SK-N-SH (cell line): Measurements from ENCODE around the gene CAST. TPM values are rescaled to one million over a fixed set of nuclear protein-coding genes. Genes with fewer than 3 reads are reported as not detected.

Experiments used
- CTCF ChIA-PET: fragments of 300-600, 350-600 bp; formaldehyde crosslinking; extraction: SDS; loops from one replicate; lab custom pipeline; 2021; lab: Yijun Ruan, JAX
- POLR2A ChIA-PET: fragments of 350-600 bp; sonication (Branson Sonifier 250); formaldehyde crosslinking; extraction: SDS; loops from one replicate; lab custom pipeline; 2020; ENCODE audit warnings: antibody characterized with exemption, inconsistent platforms; lab: Yijun Ruan, JAX
- DNase-seq: peaks from one replicate; pipeline ENCODE4 v3.0.0; 2012
- H2AFZ ChIP-seq: fragments of 200-600 bp; sonication (generic); 2 replicates; pipeline ENCODE4 v1.8.1; 2016; ENCODE audit warnings: antibody characterized with exemption, mild to moderate bottlenecking, low read depth
- H3F3A ChIP-seq: fragments of 200-600 bp; sonication (generic); replicated peaks from 2 replicates; pipeline ENCODE3; 2016; ENCODE audit warnings: antibody characterized with exemption, mild to moderate bottlenecking; ENCODE audit not compliant: insufficient read depth
- H3K27ac ChIP-seq, 2 experiments: fragments of 200-500 bp in 1 of 2; fragments of 200-600 bp in 1 of 2; sonication (Bioruptor generic) in 1 of 2; sonication (generic), shearing (Covaris generic) in 1 of 2; 2 replicates each; pipeline versions ENCODE4 v1.5.1 to v1.6.1; 2014 to 2016; ENCODE audit warnings: low read depth in 2 of 2, inconsistent platforms in 1 of 2, low read length in 1 of 2, mild to moderate bottlenecking in 1 of 2, mixed read lengths in 1 of 2
- H3K27me3 ChIP-seq: fragments of 200-600 bp; sonication (generic), shearing (Covaris generic); 2 replicates; pipeline ENCODE4 v1.6.1; 2016; ENCODE audit warnings: mixed run types; ENCODE audit not compliant: insufficient read depth
- H3K36me3 ChIP-seq, 2 experiments: fragments of 200-500 bp in 1 of 2; fragments of 200-600 bp in 1 of 2; sonication (Bioruptor generic) in 1 of 2; sonication (generic) in 1 of 2; replicated peaks in 1 of 2; 2 replicates each; pipeline versions ENCODE3 to v1.5.1; 2014 to 2016; ENCODE audit warnings: low read length in 1 of 2, mild to moderate bottlenecking in 1 of 2; ENCODE audit not compliant: insufficient read depth in 2 of 2, control insufficient read depth in 1 of 2
- H3K4me1 ChIP-seq, 2 experiments: fragments of 200-500 bp in 1 of 2; fragments of 200-600 bp in 1 of 2; sonication (Bioruptor generic) in 1 of 2; sonication (generic), shearing (Covaris generic) in 1 of 2; 2 replicates each; pipeline versions ENCODE4 v1.5.1 to v1.6.1; 2014 to 2016; ENCODE audit warnings: low read depth in 1 of 2, low read length in 1 of 2, mixed run types in 1 of 2; ENCODE audit not compliant: insufficient read depth in 2 of 2, control insufficient read depth in 1 of 2
- H3K4me2 ChIP-seq: fragments of 200-600 bp; sonication (generic), shearing (Covaris generic); 2 replicates; pipeline ENCODE4 v1.6.1; 2017; ENCODE audit warnings: mixed run types
- H3K4me3 ChIP-seq, 2 experiments: fragments of 200-500 bp in 1 of 2; fragments of 200-600 bp in 1 of 2; sonication (Bioruptor generic) in 1 of 2; sonication (generic), shearing (Covaris generic) in 1 of 2; 2 replicates each; pipeline versions ENCODE4 v1.5.1 to v1.8.1; 2014 to 2016; ENCODE audit warnings: low read depth in 2 of 2, inconsistent platforms in 1 of 2, low read length in 1 of 2, mild to moderate bottlenecking in 1 of 2, mixed read lengths in 1 of 2, moderate library complexity in 1 of 2
- H3K79me2 ChIP-seq: fragments of 200-600 bp; sonication (generic); 2 replicates; pipeline ENCODE4 v1.8.1; 2017; ENCODE audit warnings: mild to moderate bottlenecking; ENCODE audit not compliant: insufficient read depth
- H3K9ac ChIP-seq: fragments of 200-600 bp; sonication (generic); 2 replicates; pipeline ENCODE4 v1.6.1; 2017; ENCODE audit warnings: mixed run types
- H3K9me2 ChIP-seq: fragments of 200-600 bp; sonication (generic); 2 replicates; pipeline ENCODE4 v1.6.1; 2017; ENCODE audit warnings: mixed run types
- H3K9me3 ChIP-seq: fragments of 200-600 bp; sonication (generic); 2 replicates; pipeline ENCODE4 v1.6.1; 2017; ENCODE audit warnings: mixed run types, mild to moderate bottlenecking, moderate library complexity
- H4K20me1 ChIP-seq: fragments of 200-600 bp; sonication (generic); 2 replicates; pipeline ENCODE4 v1.6.1; 2017; ENCODE audit warnings: mild to moderate bottlenecking, mixed run types; ENCODE audit not compliant: insufficient read depth
- ELF1 ChIP-seq: IDR thresholded peaks from 2 replicates; pipeline ENCODE4 v1.4.0; 2012
- EP300 ChIP-seq, 2 experiments: IDR thresholded peaks; 2 replicates each; pipeline versions ENCODE4 v1.4.0 to v1.6.1; 2012; ENCODE audit warnings: borderline replicate concordance in 1 of 2, low read depth in 1 of 2, low read length in 1 of 2
- FOSL2 ChIP-seq: IDR thresholded peaks from 2 replicates; pipeline ENCODE4 v1.4.0; 2012; ENCODE audit warnings: low read depth, mild to moderate bottlenecking, moderate library complexity, borderline replicate concordance
- GABPA ChIP-seq: IDR thresholded peaks from 2 replicates; pipeline ENCODE4 v1.4.0; 2012; ENCODE audit warnings: low read depth, mild to moderate bottlenecking
- GATA2 ChIP-seq: sonication (generic); formaldehyde crosslinking; IDR thresholded peaks from 2 replicates; pipeline ENCODE4 v1.5.0; 2020; ENCODE audit warnings: mild to moderate bottlenecking, missing genetic modification reagents
- JUND ChIP-seq: IDR thresholded peaks from 2 replicates; pipeline ENCODE4 v1.4.0; 2012
- MAX ChIP-seq: IDR thresholded peaks from 2 replicates; pipeline ENCODE4 v1.4.0; 2012; ENCODE audit warnings: low read depth
- NFIC ChIP-seq: IDR thresholded peaks from 2 replicates; pipeline ENCODE4 v1.4.0; 2012; ENCODE audit warnings: borderline replicate concordance
- NRF1 ChIP-seq: IDR thresholded peaks from 2 replicates; pipeline ENCODE4 v1.6.1; 2012; ENCODE audit warnings: low read depth, mild to moderate bottlenecking, low read length
- POLR2AphosphoS5 ChIP-seq: IDR thresholded peaks from 2 replicates; pipeline ENCODE4 v1.6.1; 2012; ENCODE audit warnings: low read depth, low read length
- RAD21 ChIP-seq: IDR thresholded peaks from 2 replicates; pipeline ENCODE4 v1.6.1; 2012; ENCODE audit warnings: mild to moderate bottlenecking, low read length
- REST ChIP-seq: IDR thresholded peaks from 2 replicates; pipeline ENCODE4 v1.6.1; 2012; ENCODE audit warnings: mild to moderate bottlenecking, low read depth, low read length, moderate library complexity
- RFX5 ChIP-seq: IDR thresholded peaks from 2 replicates; pipeline ENCODE4 v1.6.1; 2012; ENCODE audit warnings: mild to moderate bottlenecking, improper control_type of control experiment, low read length
- SIN3A ChIP-seq: IDR thresholded peaks from 2 replicates; pipeline ENCODE4 v1.6.1; 2012; ENCODE audit warnings: low read depth, mild to moderate bottlenecking, low read length, moderate library complexity, borderline replicate concordance
- SMC3 ChIP-seq: IDR thresholded peaks from 2 replicates; pipeline ENCODE4 v1.6.1; 2012; ENCODE audit warnings: low read depth, low read length, improper control_type of control experiment
- TAF1 ChIP-seq: IDR thresholded peaks from 2 replicates; pipeline ENCODE4 v1.6.1; 2012; ENCODE audit warnings: low read depth, mild to moderate bottlenecking, low read length, moderate library complexity, borderline replicate concordance
- TCF12 ChIP-seq: IDR thresholded peaks from 2 replicates; pipeline ENCODE4 v1.4.0; 2012
- TEAD4 ChIP-seq: IDR thresholded peaks from 2 replicates; pipeline ENCODE4 v1.4.0; 2012; ENCODE audit warnings: mild to moderate bottlenecking, borderline replicate concordance; ENCODE audit not compliant: insufficient read depth
- WGBS: methylation state at CpG from one replicate; pipeline ENCODE4 v1.1.6; 2017; ENCODE audit warnings: low lambda C conversion rate; 5-methylcytosine and 5-hydroxymethylcytosine counted together
- polyA plus RNA-seq, 3 experiments: library from polyadenylated mRNA; depleted of rRNA; stranded (reverse); fragments of >200 nt; gene quantifications; 2 replicates each; pipeline ENCODE4 v1.2.3, GENCODE V29; 2012
- TF ChIP-seq, protein P1 (sequence below): IDR thresholded peaks from 2 replicates; pipeline ENCODE4 v1.4.0; 2012; ENCODE audit warnings: low read depth, borderline replicate concordance
- TF ChIP-seq, protein P2 (sequence below): IDR thresholded peaks from 2 replicates; pipeline ENCODE4; 2012

Gene CAST
- polyA plus RNA-seq, 1 of the 3 experiments (the other 2 are of a cell fraction) = 82.9 TPM

DNA sequence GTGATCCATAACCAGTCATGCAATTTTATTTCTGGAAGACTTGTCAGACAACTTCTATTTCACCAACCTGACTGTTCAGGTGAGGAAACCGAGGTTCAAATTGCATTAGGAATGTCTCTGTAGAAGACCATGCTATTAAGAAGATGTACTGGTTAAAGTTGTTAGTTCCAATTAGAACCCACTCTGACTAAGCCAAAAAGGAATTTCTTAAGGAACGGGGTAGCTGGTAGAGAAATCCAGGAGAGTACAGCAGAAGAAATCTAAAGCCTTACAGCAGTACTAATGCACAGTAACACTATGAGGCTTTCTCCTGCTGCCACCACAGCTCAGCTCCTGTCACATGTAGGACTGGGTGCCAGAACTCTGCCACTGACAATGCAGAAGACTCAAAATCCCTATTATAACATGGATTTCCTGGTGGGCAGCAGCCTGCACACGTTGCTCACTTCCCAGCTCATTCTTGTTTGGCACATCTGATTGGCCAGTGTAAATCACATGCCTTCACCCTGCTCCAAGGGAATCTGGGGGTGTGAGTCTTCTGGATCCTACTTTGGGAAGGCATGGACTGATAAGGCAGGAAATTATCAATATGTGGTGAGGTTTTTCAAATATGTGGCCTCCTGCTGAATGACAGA lies 37.1 kb downstream of the CAST start:
- Histone ChIP-seq H2AFZ (no peak overlapping the region), H3K4me3 (no peak overlapping the region), H3K4me2 (no peak overlapping the region), H3K9ac (no peak overlapping the region), H3K9me2 (no peaks in the 10 kb centered on the region), H3K27ac (peak overlapping the region in 1 of 2 experiments; percentile 89; a peak in 2 of 4 replicates), H3K27me3 (no peaks in the 10 kb centered on the region), H3K4me1 (peaks cover 9 to 11% of the 10 kb centered on the region in 2 experiments; a peak in 3 of 4 replicates), H3F3A (peaks cover 34% of the 10 kb centered on the region), H4K20me1 (0 out of 2 replicates have a peak, but pooled peaks cover 6% of the 10 kb centered on the region), H3K36me3 (peaks cover 0 to 37% of the 10 kb centered on the region in 2 experiments), H3K79me2 (peaks cover 25% of the 10 kb centered on the region), H3K9me3 (no peaks in the 10 kb centered on the region)
- TF ChIP-seq RFX5 (no peak), ELF1 (no peak), EP300 (IDR thresholded peaks at IDR 0.05; ENCODE audit: borderline replicate concordance in 1 of 2, low read depth in 1 of 2, low read length in 1 of 2) (no peak)
- TF ChIP-seq, protein P1, sequence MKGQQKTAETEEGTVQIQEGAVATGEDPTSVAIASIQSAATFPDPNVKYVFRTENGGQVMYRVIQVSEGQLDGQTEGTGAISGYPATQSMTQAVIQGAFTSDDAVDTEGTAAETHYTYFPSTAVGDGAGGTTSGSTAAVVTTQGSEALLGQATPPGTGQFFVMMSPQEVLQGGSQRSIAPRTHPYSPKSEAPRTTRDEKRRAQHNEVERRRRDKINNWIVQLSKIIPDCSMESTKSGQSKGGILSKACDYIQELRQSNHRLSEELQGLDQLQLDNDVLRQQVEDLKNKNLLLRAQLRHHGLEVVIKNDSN = peak; percentile 78
- TF ChIP-seq, protein P2, sequence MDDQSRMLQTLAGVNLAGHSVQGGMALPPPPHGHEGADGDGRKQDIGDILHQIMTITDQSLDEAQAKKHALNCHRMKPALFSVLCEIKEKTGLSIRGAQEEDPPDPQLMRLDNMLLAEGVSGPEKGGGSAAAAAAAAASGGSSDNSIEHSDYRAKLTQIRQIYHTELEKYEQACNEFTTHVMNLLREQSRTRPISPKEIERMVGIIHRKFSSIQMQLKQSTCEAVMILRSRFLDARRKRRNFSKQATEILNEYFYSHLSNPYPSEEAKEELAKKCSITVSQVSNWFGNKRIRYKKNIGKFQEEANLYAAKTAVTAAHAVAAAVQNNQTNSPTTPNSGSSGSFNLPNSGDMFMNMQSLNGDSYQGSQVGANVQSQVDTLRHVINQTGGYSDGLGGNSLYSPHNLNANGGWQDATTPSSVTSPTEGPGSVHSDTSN = no peak
- ChIA-PET CTCF (interaction anchor here (1.0 to 2.1 kb wide), 3 partner anchors 11 to 463 kb away, joined by 3 to 7 read pairs (median 4); no protein-coding TSS in a partner anchor), POLR2A (no interaction called here)
- 51% methylated on average over 3 of the region's 3 CpGs for WGBS
- peak; percentile 20 for DNase-seq

- peaks cover 9 to 11% of the 10 kb centered on the region in 2 experiments; a peak in 3 of 4 replicates for H3K4me1 ChIP-seq
- H3K9ac ChIP-seq = peak overlapping the region; percentile 82
- H3F3A ChIP-seq = peaks cover 34% of the 10 kb centered on the region
- no peaks in the 10 kb centered on the region for H3K9me3 ChIP-seq
- H3K27me3 ChIP-seq = no peaks in the 10 kb centered on the region
- H3K4me2 ChIP-seq = peak overlapping the region; percentile 93
- H3K27ac ChIP-seq = peak overlapping the region; percentile 79 to 89
- H3K36me3 ChIP-seq = peaks cover 0 to 5% of the 10 kb centered on the region in 2 experiments
- H3K9me2 ChIP-seq = no peaks in the 10 kb centered on the region
- H2AFZ ChIP-seq = peak overlapping the region; percentile 67
- DNase-seq = peak; percentile 92
- 7% methylated on average over 33 of the region's 70 CpGs for WGBS
- H3K4me3 ChIP-seq = peak overlapping the region; percentile 69 to 77
- ChIA-PET POLR2A (no interaction called here), CTCF (interaction anchor here (0.7 to 1.8 kb wide), 7 partner anchors 9 to 358 kb away, joined by 3 to 11 read pairs (median 4); no protein-coding TSS in a partner anchor)
- H3K79me2 ChIP-seq = peaks cover 53% of the 10 kb centered on the region
- H4K20me1 ChIP-seq = peaks cover 25% of the 10 kb centered on the region
- TF ChIP-seq MAX = peak; percentile 99
- no peak for TF ChIP-seq SMC3
- no peak for TF ChIP-seq SIN3A
- peak; percentile 48; the same call in 1 of the 2 replicates for TF ChIP-seq POLR2AphosphoS5
- peak; percentile 76; the same call in 1 of the 2 replicates for TF ChIP-seq TEAD4
- TF ChIP-seq NFIC = no peak
- no peak for TF ChIP-seq RAD21
- TF ChIP-seq EP300 (IDR thresholded peaks at IDR 0.05; ENCODE audit: borderline replicate concordance in 1 of 2, low read depth in 1 of 2, low read length in 1 of 2) = no peak
- TF ChIP-seq GABPA = peak; percentile 65
- no peak for TF ChIP-seq GATA2 (CRISPR knock-in tag)
- peak; percentile 54; the same call in 1 of the 2 replicates for TF ChIP-seq FOSL2
- TF ChIP-seq NRF1 = peak; percentile 46
- TF ChIP-seq REST = 0 out of 2 replicates have a peak, but pooled peaks have one; percentile 33
- TF ChIP-seq TAF1 = peak; percentile 56; the same call in 1 of the 2 replicates
- TF ChIP-seq TCF12 = peak; percentile 46; the same call in 1 of the 2 replicates
- TF ChIP-seq JUND = peak; percentile 58; the same call in 1 of the 2 replicates
Observed at GRCh38 chr5:96702503-96703383, 40.6 kb downstream of the CAST start.
